Transverse colon (tissue), 4 donors: Measurements from ENCODE around the gene KLHL21. TPM values are rescaled to one million over a fixed set of nuclear protein-coding genes. Genes with fewer than 3 reads are reported as not detected.

Source experiments
- DNase-seq: peaks from one replicate; pipeline ENCODE4 v3.0.0-alpha.2; 2019
- H3K27ac ChIP-seq, 4 donors: fragments of 200-600 bp; sonication (generic); 2 replicates each; pipeline ENCODE4 v1.5.1; 2016 to 2018; ENCODE audit warnings: inconsistent platforms in 4 of 4
- H3K27me3 ChIP-seq: fragments of 200-600 bp; sonication (generic); 2 replicates; pipeline ENCODE4 v1.5.1; 2017; ENCODE audit warnings: inconsistent platforms
- H3K36me3 ChIP-seq, 4 donors: fragments of 200-600 bp; sonication (generic); 2 replicates each; pipeline ENCODE4 v1.5.1; 2017 to 2019; ENCODE audit warnings: inconsistent platforms in 4 of 4
- H3K4me1 ChIP-seq, 4 donors: fragments of 200-600 bp; sonication (generic); 2 replicates each; pipeline ENCODE4 v1.5.1; 2017 to 2020; ENCODE audit warnings: inconsistent platforms in 4 of 4
- H3K4me3 ChIP-seq, 4 donors: fragments of 200-600 bp; sonication (generic); 1 replicate in 1 of 4; 2 replicates in 3 of 4; pipeline versions ENCODE4 v1.5.1 to v1.6.1; 2017 to 2019; ENCODE audit warnings: inconsistent platforms in 4 of 4
- H3K9me3 ChIP-seq, 2 donors: fragments of 200-600 bp; sonication (generic); 2 replicates each; pipeline ENCODE4 v1.5.1; 2017 to 2019; ENCODE audit warnings: inconsistent platforms in 2 of 2
- EP300 ChIP-seq: sonication (generic); formaldehyde crosslinking; IDR thresholded peaks from one replicate; pipeline ENCODE4 v1.6.1; 2017; ENCODE audit warnings: antibody characterized with exemption, low read depth
- POLR2A ChIP-seq: fragments of 450-650 bp; IDR thresholded peaks from one replicate; pipeline ENCODE4 v1.6.1; 2016; ENCODE audit warnings: antibody characterized with exemption, mild to moderate bottlenecking, moderate library complexity
- POLR2AphosphoS5 ChIP-seq, 3 donors: sonication (generic); formaldehyde crosslinking; IDR thresholded peaks; one replicate each; pipeline ENCODE4 v1.6.1; 2016; ENCODE audit warnings: antibody characterized with exemption in 3 of 3
- WGBS, 2 donors: methylation state at CpG; one replicate each; pipeline ENCODE4 v1.1.5; 2018; ENCODE audit warnings: low coverage in 1 of 2; 5-methylcytosine and 5-hydroxymethylcytosine counted together
- in situ Hi-C, 4 donors: fragments of 200-750 bp; cut with MboI; loops; one replicate each; pipeline versions ENCODE4 v1.15.0 to v1.15.1; 2017; ENCODE audit warnings: low sequenced_read_pairs in 3 of 4, low pct_ligation_motif_present in 1 of 4, low pct_unique_long_range_greater_than_20kb in 1 of 4
- intact Hi-C: fragments of 100-400 bp; cut with DNase I; formaldehyde crosslinking; loops from one replicate; pipeline ENCODE4 v1.15.1; 2023; ENCODE audit warnings: low total_unique reads
- total RNA-seq, 4 donors: library from RNA; depleted of rRNA; stranded (reverse); fragments of >200 nt; gene quantifications; one replicate each; pipeline ENCODE4 v1.1.0, GENCODE V29; 2016
- TF ChIP-seq, protein P1 (sequence below), 5 experiments: fragments of 200-600 bp in 3 of 5; fragments of 450-650 bp in 2 of 5; sonication (generic) in 3 of 5; IDR thresholded peaks; 1 replicate in 2 of 5; 2 replicates in 3 of 5; pipeline ENCODE4 v1.5.1; 2016 to 2017; ENCODE audit warnings: antibody characterized with exemption in 5 of 5, inconsistent platforms in 3 of 5, mild to moderate bottlenecking in 2 of 5, moderate library complexity in 1 of 5

Gene KLHL21
- total RNA-seq, 4 donors from 2014 or later, result 23.6 to 67.7 (median 36.1) TPM

- DNase-seq, result no peak
- Histone ChIP-seq H3K4me3 (no peak overlapping the region), H3K36me3 (peaks cover 0 to 37% (median 15%) of the 10 kb centered on the region in 4 donors), H3K27me3 (no peaks in the 10 kb centered on the region), H3K9me3 (no peaks in the 10 kb centered on the region), H3K27ac (no peak overlapping the region), H3K4me1 (peaks cover 19 to 52% (median 44%) of the 10 kb centered on the region in 4 donors)
- intact Hi-C loops, result no loop called here
- in situ Hi-C loops, result no loop called here
- 92 to 93% methylated on average over 5 to 11 of the region's 11 CpGs for WGBS, 2 donors
- TF ChIP-seq POLR2A (no peak), POLR2AphosphoS5 (IDR thresholded peaks at IDR 0.05) (no peak), EP300 (no peak)
- TF ChIP-seq, protein P1, sequence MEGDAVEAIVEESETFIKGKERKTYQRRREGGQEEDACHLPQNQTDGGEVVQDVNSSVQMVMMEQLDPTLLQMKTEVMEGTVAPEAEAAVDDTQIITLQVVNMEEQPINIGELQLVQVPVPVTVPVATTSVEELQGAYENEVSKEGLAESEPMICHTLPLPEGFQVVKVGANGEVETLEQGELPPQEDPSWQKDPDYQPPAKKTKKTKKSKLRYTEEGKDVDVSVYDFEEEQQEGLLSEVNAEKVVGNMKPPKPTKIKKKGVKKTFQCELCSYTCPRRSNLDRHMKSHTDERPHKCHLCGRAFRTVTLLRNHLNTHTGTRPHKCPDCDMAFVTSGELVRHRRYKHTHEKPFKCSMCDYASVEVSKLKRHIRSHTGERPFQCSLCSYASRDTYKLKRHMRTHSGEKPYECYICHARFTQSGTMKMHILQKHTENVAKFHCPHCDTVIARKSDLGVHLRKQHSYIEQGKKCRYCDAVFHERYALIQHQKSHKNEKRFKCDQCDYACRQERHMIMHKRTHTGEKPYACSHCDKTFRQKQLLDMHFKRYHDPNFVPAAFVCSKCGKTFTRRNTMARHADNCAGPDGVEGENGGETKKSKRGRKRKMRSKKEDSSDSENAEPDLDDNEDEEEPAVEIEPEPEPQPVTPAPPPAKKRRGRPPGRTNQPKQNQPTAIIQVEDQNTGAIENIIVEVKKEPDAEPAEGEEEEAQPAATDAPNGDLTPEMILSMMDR (IDR thresholded peaks at IDR 0.05), result no peak
Observed at GRCh38 chr1:6594977-6595740, 7.5 kb downstream of the KLHL21 start.

DNA sequence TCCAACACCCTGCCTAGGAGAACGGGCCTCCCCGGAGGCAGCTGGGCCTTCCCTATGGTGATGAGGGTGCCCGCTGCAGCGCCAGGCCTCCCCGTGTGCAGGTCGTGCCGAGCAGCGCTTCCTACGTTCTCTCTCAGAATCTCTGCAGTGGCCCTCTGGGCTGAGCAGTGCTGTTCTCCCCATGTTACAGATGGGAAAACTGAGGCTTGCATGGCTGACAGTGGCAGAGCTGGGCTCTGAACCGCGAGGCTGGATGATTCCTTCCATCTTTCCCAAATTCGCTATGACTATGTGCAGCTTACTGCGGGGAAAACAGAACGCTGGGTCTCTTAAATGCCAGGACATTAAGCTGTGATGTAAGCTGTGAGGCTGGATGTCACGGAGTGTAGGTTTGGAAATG is 8.9 kb downstream of the KLHL21 start:
- in situ Hi-C loops, result no loop called here

DNA sequence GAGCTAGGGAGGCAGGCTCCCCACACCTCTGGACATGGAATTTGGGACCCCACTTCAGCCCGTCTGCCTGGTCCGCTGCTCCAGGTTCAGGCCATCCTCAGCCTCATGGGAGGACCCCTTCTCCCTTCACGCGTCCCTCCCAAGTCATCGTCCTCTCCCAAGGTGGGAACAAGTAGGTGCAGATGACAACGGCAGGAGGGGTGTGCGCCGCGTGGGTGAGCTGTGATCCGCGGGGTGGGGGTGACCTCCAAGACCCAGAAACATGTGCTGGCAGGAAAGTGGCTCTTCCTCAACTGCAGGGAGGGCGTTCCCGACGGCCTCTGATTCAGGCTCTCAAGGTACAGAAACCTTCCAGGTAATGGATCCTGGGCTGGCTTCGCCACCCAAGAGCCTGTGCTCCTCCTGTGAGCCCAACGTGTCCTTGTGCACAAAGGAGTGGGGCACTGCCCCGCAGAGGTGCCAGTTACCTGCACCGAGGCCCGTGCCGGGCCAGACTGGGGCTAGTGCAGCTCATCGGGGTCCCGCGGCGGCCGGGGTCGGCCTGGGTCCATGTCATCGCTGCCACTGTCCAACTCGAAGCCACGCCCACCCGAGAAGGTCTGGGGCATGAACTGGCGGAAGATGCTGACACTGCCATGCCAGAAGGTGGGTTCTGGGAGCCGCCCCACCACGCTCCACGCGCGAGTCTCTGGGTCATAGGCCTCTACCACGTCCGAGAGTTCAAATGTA is 9.6 kb downstream of the KLHL21 start:
- peaks cover 0 to 46% (median 17%) of the 10 kb centered on the region in 4 donors for H3K36me3 ChIP-seq
- TF ChIP-seq, protein P1 (IDR thresholded peaks at IDR 0.05), result no peak
- TF ChIP-seq EP300 (no peak), POLR2A (no peak), POLR2AphosphoS5 (IDR thresholded peaks at IDR 0.05) (no peak)
- intact Hi-C loops, result no loop called here
- WGBS, 2 donors, result 94% methylated on average over 37 of the region's 38 CpGs; no CpG with 5 or more reads in 1 of the 2 donors
- no peak for DNase-seq
- no peak overlapping the region for H3K4me3 ChIP-seq
- in situ Hi-C loops, result no loop called here
- peaks cover 8 to 38% (median 27%) of the 10 kb centered on the region in 4 donors for H3K4me1 ChIP-seq
- no peaks in the 10 kb centered on the region for H3K9me3 ChIP-seq
- no peaks in the 10 kb centered on the region for H3K27me3 ChIP-seq
- no peak overlapping the region for H3K27ac ChIP-seq

More for the DNA sequence above, 8.9 kb downstream of the KLHL21 start:
- no peak overlapping the region for H3K4me3 ChIP-seq
- WGBS, 2 donors, result 83 to 94% methylated on average over 1 to 15 of the region's 15 CpGs
- intact Hi-C loops, result no loop called here
- H3K27ac ChIP-seq, result no peak overlapping the region
- no peaks in the 10 kb centered on the region for H3K9me3 ChIP-seq
- peaks cover 10 to 43% (median 32%) of the 10 kb centered on the region in 4 donors for H3K4me1 ChIP-seq
- no peak for DNase-seq
- TF ChIP-seq EP300 (no peak), POLR2AphosphoS5 (IDR thresholded peaks at IDR 0.05) (no peak), POLR2A (no peak)
- TF ChIP-seq, protein P1 (IDR thresholded peaks at IDR 0.05), result no peak
- H3K27me3 ChIP-seq, result no peaks in the 10 kb centered on the region
- H3K36me3 ChIP-seq, result peaks cover 0 to 49% (median 18%) of the 10 kb centered on the region in 4 donors

GRCh38 chr1:6592441-6592840 is 10.2 kb downstream of the KLHL21 start:
- intact Hi-C loops, result no loop called here
- no peak for DNase-seq
- no peak for TF ChIP-seq POLR2A
- TF ChIP-seq EP300, result no peak
- TF ChIP-seq, protein P1 (IDR thresholded peaks at IDR 0.05), result no peak
- no peak for TF ChIP-seq POLR2AphosphoS5 (IDR thresholded peaks at IDR 0.05)
- H3K27ac ChIP-seq, result no peak overlapping the region
- in situ Hi-C loops, result no loop called here
- H3K4me3 ChIP-seq, result no peak overlapping the region
- peaks cover 0 to 42% (median 15%) of the 10 kb centered on the region in 4 donors for H3K36me3 ChIP-seq
- H3K9me3 ChIP-seq, result no peaks in the 10 kb centered on the region
- H3K27me3 ChIP-seq, result no peaks in the 10 kb centered on the region
- H3K4me1 ChIP-seq, result peaks cover 8 to 37% (median 26%) of the 10 kb centered on the region in 4 donors
- 60% methylated on average over 4 of the region's 5 CpGs; no CpG with 5 or more reads in 1 of the 2 donors for WGBS, 2 donors
